ENCODE results near the gene CLIC1.

CLIC1 gene

DNA sequence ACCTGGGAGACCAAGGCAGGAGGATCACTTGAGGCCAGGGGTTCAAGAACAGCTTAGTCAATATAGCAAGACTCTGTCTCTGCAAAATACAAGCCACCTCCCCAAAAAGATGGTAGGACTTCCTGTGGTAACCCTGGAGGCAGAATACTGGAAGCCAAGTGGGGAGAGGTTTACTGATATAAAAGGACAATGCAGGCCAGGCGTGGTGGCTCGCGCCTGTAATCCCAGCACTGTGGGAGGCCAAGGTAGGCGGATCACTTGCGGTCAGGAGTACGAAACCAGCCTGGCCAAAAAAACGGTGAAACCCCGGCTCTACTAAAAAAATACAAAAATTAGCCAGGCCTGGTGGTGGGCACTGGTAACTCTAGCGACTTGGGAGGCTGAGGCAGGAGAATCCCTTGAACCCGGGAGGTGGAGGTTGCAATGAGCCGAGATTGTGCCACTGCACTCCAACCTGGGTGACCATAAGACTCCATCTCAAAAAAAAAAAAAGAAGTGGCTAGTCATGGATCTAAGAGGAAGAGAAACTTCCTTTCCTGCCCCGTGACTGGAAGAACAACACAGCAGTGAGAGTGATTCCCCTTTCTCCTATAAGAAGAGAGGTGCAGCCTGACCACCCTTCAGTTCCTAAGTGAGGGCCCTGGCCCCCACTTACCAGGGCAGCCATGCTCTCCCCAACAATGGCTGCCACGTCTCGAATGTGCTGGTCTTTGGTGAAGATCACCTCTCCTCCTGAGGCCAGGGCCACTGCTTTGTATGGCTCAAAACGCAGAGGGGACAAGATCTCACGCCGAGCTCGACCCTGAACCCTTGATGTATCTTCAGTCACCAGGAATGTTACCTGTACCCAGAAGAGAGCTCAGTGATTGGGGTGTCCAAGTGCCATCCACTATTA lies 32.3 kb upstream of the CLIC1 start:
- no peak overlapping the region for H3K4me3 ChIP-seq (ENCODE audit: low read depth, low read length)
- no peak for DNase-seq (ENCODE audit: low read depth)
- TF ChIP-seq, protein P1, sequence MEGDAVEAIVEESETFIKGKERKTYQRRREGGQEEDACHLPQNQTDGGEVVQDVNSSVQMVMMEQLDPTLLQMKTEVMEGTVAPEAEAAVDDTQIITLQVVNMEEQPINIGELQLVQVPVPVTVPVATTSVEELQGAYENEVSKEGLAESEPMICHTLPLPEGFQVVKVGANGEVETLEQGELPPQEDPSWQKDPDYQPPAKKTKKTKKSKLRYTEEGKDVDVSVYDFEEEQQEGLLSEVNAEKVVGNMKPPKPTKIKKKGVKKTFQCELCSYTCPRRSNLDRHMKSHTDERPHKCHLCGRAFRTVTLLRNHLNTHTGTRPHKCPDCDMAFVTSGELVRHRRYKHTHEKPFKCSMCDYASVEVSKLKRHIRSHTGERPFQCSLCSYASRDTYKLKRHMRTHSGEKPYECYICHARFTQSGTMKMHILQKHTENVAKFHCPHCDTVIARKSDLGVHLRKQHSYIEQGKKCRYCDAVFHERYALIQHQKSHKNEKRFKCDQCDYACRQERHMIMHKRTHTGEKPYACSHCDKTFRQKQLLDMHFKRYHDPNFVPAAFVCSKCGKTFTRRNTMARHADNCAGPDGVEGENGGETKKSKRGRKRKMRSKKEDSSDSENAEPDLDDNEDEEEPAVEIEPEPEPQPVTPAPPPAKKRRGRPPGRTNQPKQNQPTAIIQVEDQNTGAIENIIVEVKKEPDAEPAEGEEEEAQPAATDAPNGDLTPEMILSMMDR (IDR thresholded peaks at IDR 0.05; ENCODE audit: control insufficient read depth, extremely low read depth, insufficient read depth), result no peak

DNA sequence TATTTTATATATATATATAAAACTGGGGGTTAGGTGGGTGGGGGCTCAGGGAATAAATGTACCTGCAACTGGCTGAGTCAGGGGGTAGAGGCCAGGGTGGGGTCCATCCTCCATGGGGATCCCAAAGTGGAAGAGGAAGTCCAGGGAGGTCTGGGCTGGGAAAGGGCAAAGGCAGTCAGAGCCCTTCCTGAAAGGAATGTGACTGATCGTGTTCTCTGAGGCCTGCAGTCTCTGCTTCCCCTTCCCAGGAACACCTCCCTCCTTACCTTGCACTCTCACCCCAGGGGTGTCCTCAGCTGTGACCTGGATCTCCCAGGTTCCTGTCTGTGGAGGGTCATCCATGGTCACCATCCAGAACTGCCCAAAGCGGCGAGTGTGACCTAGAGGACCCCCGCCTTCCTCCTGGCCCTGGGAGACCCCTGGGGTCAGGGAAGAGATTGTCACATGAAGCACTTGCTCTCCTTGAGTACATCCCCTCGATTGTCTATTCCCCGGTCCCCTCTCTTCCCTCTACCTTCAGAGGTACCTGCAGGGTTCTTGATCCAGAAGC lies 30.8 kb upstream of the CLIC1 start:
- DNase-seq (ENCODE audit: low read depth), result no peak
- TF ChIP-seq, protein P1 (IDR thresholded peaks at IDR 0.05; ENCODE audit: control insufficient read depth, extremely low read depth, insufficient read depth), result no peak
- H3K4me3 ChIP-seq (ENCODE audit: low read depth, low read length), result no peak overlapping the region

DNA sequence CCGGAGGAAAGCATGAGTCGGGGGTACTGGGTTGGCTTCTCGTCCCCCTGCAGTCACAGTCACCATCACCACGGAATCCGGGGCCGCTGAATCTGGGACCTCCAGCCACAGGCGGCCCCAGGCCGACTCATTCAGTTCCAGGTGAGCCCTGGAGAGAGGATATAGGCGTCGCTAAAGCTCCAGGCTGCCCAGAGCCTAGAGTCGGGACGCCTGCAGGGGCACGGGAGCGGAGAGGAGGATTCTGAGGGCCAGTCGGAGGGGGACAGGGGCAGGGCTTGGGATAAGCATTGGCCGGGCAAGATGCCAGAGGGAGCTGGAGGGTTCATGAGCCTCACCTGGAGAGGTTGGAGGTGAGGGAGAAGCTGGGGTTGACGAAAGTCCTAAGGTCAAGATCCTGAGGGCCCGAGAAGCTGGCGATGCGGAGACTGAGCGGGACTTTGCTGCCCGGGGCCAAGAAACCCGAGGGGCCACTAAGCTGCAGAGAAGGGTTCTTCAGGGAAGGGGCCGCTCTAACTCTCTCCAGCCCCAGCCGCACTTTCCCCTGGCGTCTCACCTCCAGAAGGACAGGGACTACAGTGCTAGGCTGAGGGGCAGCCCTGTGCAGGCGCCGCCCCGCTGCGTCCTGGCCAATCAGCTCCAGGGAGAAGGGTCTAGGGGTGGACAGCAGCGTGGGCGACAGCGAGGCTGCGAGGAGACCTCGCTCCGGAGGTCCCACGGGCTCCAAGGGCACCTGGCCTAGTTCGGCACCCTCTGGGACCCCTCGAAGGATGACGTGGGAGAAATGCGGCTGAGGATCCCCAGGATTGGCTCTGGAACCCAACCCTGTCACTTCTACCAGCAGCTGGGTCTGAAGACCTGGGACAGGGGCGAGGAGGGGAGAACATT lies 29.8 kb upstream of the CLIC1 start:
- TF ChIP-seq, protein P1 (IDR thresholded peaks at IDR 0.05; ENCODE audit: control insufficient read depth, extremely low read depth, insufficient read depth), result no peak
- H3K4me3 ChIP-seq (ENCODE audit: low read depth, low read length), result no peak overlapping the region
- no peak for DNase-seq (ENCODE audit: low read depth)

DNA sequence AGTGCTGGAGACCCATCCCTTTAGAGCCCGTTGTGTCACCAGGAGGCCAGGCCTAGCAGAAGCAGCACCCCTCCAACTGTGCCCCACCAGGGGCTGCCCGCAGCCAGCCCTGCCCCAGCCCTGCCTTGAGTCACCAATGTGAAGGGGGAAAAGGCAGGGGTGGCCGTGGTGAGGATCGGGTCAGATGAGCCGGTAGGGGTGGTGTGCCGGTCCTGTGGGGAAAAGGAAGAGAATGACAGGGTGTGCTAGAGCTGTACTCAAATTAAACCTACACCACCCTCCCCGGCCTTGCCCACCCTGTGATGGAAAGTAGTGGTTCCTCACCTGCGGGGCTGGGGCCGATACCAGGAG lies 29.2 kb upstream of the CLIC1 start:
- H3K4me3 ChIP-seq (ENCODE audit: low read depth, low read length), result no peak overlapping the region
- TF ChIP-seq, protein P1 (IDR thresholded peaks at IDR 0.05; ENCODE audit: control insufficient read depth, extremely low read depth, insufficient read depth), result no peak
- no peak for DNase-seq (ENCODE audit: low read depth)

DNA sequence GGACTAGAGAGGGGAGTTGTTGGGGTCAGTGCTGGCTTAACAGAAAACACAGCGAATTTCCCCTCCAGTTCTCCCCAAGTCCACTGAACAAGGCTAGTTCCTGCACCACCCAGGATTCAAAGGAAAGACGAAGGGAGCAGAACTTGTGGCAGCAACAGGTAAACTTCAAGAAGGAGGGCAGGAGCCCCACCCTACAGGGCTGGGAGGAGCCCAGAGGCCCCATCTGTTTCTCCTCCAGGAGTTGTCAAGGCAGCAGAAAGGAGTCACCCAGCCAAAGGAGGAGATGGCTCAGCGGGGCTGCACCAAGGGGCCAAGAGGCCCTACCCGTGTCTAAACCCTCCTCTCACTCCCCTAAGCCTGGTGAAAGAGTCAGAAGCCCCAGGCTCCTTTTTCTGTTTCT lies 27.9 kb upstream of the CLIC1 start:
- no peak overlapping the region for H3K4me3 ChIP-seq (ENCODE audit: low read depth, low read length)
- no peak for DNase-seq (ENCODE audit: low read depth)
- TF ChIP-seq, protein P1 (IDR thresholded peaks at IDR 0.05; ENCODE audit: control insufficient read depth, extremely low read depth, insufficient read depth), result no peak

DNA sequence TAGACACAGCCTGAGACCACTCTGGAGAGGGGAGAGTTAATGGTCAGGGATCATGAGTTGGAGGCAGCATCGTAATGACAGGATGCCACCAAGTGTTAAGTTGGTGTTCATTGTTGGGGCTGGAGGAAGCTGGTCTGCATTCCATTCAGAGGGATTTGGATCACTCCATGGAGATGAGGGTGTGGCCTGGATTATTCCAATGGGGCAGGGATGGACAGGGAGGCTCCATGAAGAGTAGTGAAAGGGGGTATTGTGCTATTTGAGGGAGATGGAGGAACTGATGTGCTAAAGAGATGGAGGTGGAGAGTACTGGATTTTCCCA lies 27.2 kb upstream of the CLIC1 start:
- TF ChIP-seq, protein P1 (IDR thresholded peaks at IDR 0.05; ENCODE audit: control insufficient read depth, extremely low read depth, insufficient read depth), result no peak
- no peak for DNase-seq (ENCODE audit: low read depth)
- H3K4me3 ChIP-seq (ENCODE audit: low read depth, low read length), result no peak overlapping the region
